Endothelial cell (in vitro differentiated cells): ENCODE measurements around the gene AURKAIP1. TPM values are rescaled to one million over a fixed set of nuclear protein-coding genes. Genes with fewer than 3 reads are reported as not detected.
A peak's percentile ranks its signal among the peaks of the same experiment; 100 is the strongest.

ENCODE experiments used
- DNase-seq: peaks from one replicate; pipeline ENCODE4 v3.0.0; 2021; ENCODE audit warnings: low spot score
- H3K27ac Mint-ChIP-seq: one replicate; pipeline ENCODE4 v1.8.0; 2021; ENCODE audit warnings: mixed read lengths, inconsistent platforms; ENCODE audit not compliant: unreplicated experiment
- H3K27me3 Mint-ChIP-seq: one replicate; pipeline ENCODE4 v1.8.0; 2021; ENCODE audit warnings: mild to moderate bottlenecking, moderate library complexity, mixed read lengths, inconsistent platforms; ENCODE audit not compliant: unreplicated experiment
- H3K36me3 Mint-ChIP-seq: one replicate; pipeline ENCODE4 v1.8.0; 2021; ENCODE audit warnings: mild to moderate bottlenecking, low read depth, mixed read lengths, inconsistent platforms; ENCODE audit not compliant: unreplicated experiment
- H3K4me1 Mint-ChIP-seq: one replicate; pipeline ENCODE4 v1.8.0; 2021; ENCODE audit warnings: mild to moderate bottlenecking, mixed read lengths, inconsistent platforms; ENCODE audit not compliant: unreplicated experiment
- H3K4me3 Mint-ChIP-seq: one replicate; pipeline ENCODE4 v1.8.0; 2021; ENCODE audit warnings: mild to moderate bottlenecking, mixed read lengths, inconsistent platforms; ENCODE audit not compliant: unreplicated experiment
- H3K9me3 Mint-ChIP-seq: one replicate; pipeline ENCODE4 v1.8.0; 2021; ENCODE audit warnings: mixed read lengths, inconsistent platforms; ENCODE audit not compliant: unreplicated experiment
- microRNA-seq: library from miRNA; unstranded; fragments of <30 nt; microRNA quantifications from one replicate; pipeline ENCODE4, GENCODE V29; 2020; ENCODE audit not compliant: unreplicated experiment
- total RNA-seq: library from RNA; stranded (reverse); fragmentation: NEBNext Ultra II Directional; extraction: Animal tissue kit (Norgen Biotek cat#: 25700); gene quantifications from one replicate; pipeline ENCODE4 v1.2.1, GENCODE V29; 2021; ENCODE audit not compliant: unreplicated experiment
- TF ChIP-seq, protein P1 (sequence below): fragments of 200-600 bp; sonication (generic); IDR thresholded peaks from one replicate; pipeline ENCODE4 v1.5.0; 2021; ENCODE audit warnings: antibody characterized with exemption; ENCODE audit not compliant: unreplicated experiment

Gene AURKAIP1
- total RNA-seq, 1 donor from 2014 or later, result 128 TPM

DNA sequence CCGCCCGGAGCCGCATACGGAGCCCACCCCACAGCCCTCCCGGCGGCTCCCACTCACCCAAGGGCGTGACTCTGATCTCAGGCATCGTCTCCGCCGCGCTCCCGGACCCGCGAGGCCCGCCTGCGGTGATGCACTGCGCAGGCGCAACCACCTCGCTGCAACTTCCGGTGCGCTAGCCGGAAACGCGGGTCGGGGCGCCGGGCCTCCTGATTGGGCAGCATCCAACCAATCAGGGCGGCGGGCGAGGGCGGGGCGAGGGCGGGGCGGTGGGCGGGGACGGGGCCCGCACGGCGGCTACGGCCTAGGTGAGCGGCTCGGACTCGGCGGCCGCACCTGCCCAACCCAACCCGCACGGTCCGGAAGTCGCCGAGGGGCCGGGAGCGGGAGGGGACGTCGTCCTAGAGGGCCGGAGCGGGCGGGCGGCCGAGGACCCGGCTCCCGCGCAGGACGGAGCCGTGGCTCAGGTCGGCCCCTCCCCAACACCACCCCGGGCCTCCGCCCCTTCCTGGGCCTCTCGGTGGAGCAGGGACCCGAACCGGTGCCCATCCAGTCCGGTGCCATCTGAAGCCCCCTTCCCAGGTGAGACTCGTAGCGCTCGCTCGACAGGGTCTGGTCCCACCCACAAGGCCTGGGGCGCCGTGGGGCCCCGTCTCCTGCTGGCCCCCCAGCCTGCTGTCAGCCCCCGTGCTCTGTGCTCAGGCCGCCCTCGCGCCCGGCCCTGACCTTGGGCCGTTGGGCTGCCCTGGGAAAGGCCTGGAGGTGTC is 50.3 kb downstream of the AURKAIP1 start, which contains the start of the genes CPTP and INTS11:
Gene CPTP (plus strand): TSS at position 279 of the 764 bp plus-strand sequence. CDS start 2,109 bp downstream, outside the sequence.
Gene INTS11 (minus strand): TSS at position 137 of the 764 bp plus-strand sequence. CDS start 52 bp downstream, at position 85.
- peaks cover 10% of the 10 kb centered on the region for H3K36me3 Mint-ChIP-seq
- H3K4me3 Mint-ChIP-seq, result peak within 1 kb of the TSS; percentile 94
- peak within 1 kb of the TSS; percentile 72 for H3K27ac Mint-ChIP-seq
- TF ChIP-seq, protein P1, sequence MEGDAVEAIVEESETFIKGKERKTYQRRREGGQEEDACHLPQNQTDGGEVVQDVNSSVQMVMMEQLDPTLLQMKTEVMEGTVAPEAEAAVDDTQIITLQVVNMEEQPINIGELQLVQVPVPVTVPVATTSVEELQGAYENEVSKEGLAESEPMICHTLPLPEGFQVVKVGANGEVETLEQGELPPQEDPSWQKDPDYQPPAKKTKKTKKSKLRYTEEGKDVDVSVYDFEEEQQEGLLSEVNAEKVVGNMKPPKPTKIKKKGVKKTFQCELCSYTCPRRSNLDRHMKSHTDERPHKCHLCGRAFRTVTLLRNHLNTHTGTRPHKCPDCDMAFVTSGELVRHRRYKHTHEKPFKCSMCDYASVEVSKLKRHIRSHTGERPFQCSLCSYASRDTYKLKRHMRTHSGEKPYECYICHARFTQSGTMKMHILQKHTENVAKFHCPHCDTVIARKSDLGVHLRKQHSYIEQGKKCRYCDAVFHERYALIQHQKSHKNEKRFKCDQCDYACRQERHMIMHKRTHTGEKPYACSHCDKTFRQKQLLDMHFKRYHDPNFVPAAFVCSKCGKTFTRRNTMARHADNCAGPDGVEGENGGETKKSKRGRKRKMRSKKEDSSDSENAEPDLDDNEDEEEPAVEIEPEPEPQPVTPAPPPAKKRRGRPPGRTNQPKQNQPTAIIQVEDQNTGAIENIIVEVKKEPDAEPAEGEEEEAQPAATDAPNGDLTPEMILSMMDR, result no peak
- peaks cover 17% of the 10 kb centered on the region for H3K27me3 Mint-ChIP-seq
- no peaks in the 10 kb centered on the region for H3K9me3 Mint-ChIP-seq
- DNase-seq, result peak; percentile 95
- peaks cover 16% of the 10 kb centered on the region for H3K4me1 Mint-ChIP-seq

DNA sequence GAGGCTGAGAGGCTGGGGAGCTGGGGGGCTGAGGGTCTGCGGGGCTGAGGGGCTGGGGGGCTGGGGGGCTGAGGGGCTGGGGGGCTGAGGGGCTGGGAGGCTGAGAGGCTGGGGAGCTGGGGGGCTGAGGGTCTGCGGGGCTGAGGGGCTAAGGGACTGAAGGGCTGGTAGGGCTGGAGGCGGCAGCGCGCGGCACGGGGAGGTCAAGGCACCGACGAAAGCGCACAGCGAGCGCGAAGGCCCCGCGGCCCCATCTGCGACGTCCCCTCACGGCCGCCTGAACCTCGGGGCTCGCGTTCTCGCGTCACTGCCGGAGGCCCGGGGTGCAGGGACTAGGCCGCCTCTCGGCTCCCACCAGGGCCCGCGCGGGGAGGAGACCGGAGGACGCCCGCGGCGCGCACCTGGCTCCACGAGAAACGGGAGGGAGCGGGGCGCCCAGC is 50.9 kb downstream of the AURKAIP1 start:
- DNase-seq, result no peak
- Mint-ChIP-seq H3K36me3 (peaks cover 10% of the 10 kb centered on the region), H3K27ac (no peak overlapping the region), H3K4me1 (peaks cover 16% of the 10 kb centered on the region), H3K27me3 (peaks cover 15% of the 10 kb centered on the region), H3K9me3 (no peaks in the 10 kb centered on the region), H3K4me3 (peak overlapping the region; percentile 89)
- TF ChIP-seq, protein P1, result no peak

Small RNA genes within 50 kb of the gene (microRNA-seq; reads per million reads assigned to microRNA genes)
- gene MIR6808, result 0.42 reads per million

Other genes starting within 250 kb of the AURKAIP1 start
- gene TTLL10, start 201.3 kb downstream of the AURKAIP1 start, total RNA-seq, result not detected
- not detected for gene TNFRSF18, start 168.6 kb downstream of the AURKAIP1 start, total RNA-seq
- gene TNFRSF4, start 161.1 kb downstream of the AURKAIP1 start, total RNA-seq, result 0.80 TPM
- 130 TPM for gene SDF4, start 143.2 kb downstream of the AURKAIP1 start, total RNA-seq
- gene B3GALT6, start 143.0 kb downstream of the AURKAIP1 start, total RNA-seq, result 43.2 TPM
- gene C1QTNF12, start 128.5 kb downstream of the AURKAIP1 start, total RNA-seq, result 0.69 TPM
- 71.9 TPM for gene UBE2J2, start 101.4 kb downstream of the AURKAIP1 start, total RNA-seq
- gene SCNN1D, start 94.8 kb downstream of the AURKAIP1 start, total RNA-seq, result 3.9 TPM
- gene ACAP3, start 67.3 kb downstream of the AURKAIP1 start, total RNA-seq, result 54.0 TPM
- gene PUSL1, start 66.6 kb downstream of the AURKAIP1 start, total RNA-seq, result 14.0 TPM
- 104 TPM for gene INTS11, start 50.5 kb downstream of the AURKAIP1 start, total RNA-seq
- gene CPTP, start 50.4 kb downstream of the AURKAIP1 start, total RNA-seq, result 26.0 TPM
- gene TAS1R3, start 43.9 kb downstream of the AURKAIP1 start, total RNA-seq, result 1.2 TPM
- 26.7 TPM for gene DVL1, start 25.8 kb downstream of the AURKAIP1 start, total RNA-seq
- 0.64 TPM for gene MXRA8, start 16.7 kb downstream of the AURKAIP1 start, total RNA-seq
- gene CCNL2, start 24.1 kb upstream of the AURKAIP1 start, total RNA-seq, result 266 TPM
- gene MRPL20, start 32.1 kb upstream of the AURKAIP1 start, total RNA-seq, result 95.0 TPM
- 0.31 TPM for gene ANKRD65, start 46.1 kb upstream of the AURKAIP1 start, total RNA-seq
- 34.2 TPM for gene VWA1, start 60.5 kb upstream of the AURKAIP1 start, total RNA-seq
- gene ATAD3C, start 74.5 kb upstream of the AURKAIP1 start, total RNA-seq, result 2.9 TPM
- gene ATAD3B, start 96.6 kb upstream of the AURKAIP1 start, total RNA-seq, result 27.2 TPM
- 30.4 TPM for gene ATAD3A, start 137.0 kb upstream of the AURKAIP1 start, total RNA-seq
- 6.6 TPM for gene TMEM240, start 165.4 kb upstream of the AURKAIP1 start, total RNA-seq
- gene SSU72, start 199.7 kb upstream of the AURKAIP1 start, total RNA-seq, result 114 TPM
- 11.6 TPM for gene FNDC10, start 224.9 kb upstream of the AURKAIP1 start, total RNA-seq
- 84.4 TPM for gene MIB2, start 240.3 kb upstream of the AURKAIP1 start, total RNA-seq